ENCODE results near the gene SIL1.

SIL1 gene

GRCh38 chr5:139149477-139150199 is 48.5 kb downstream of the SIL1 start:
- ChIA-PET CTCF (interaction anchor here (0.7 kb wide), 1 partner anchor 324 kb away, joined by 3 read pairs; no protein-coding TSS in a partner anchor), POLR2A (interaction anchor here (3.0 kb wide), 1 partner anchor 49 kb away, joined by 6 read pairs; the partner anchor contains the start of gene SIL1)
- no peak for TF ChIP-seq CTBP1 (IDR thresholded peaks at IDR 0.05; ENCODE audit: borderline replicate concordance)
- TF ChIP-seq TARDBP (IDR thresholded peaks at IDR 0.05) = no peak
- TF ChIP-seq BHLHE40 (IDR thresholded peaks at IDR 0.05; ENCODE audit: borderline replicate concordance) = no peak
- TF ChIP-seq HDGF (IDR thresholded peaks at IDR 0.05; ENCODE audit: borderline replicate concordance) = no peak
- TF ChIP-seq FOXM1 (IDR thresholded peaks at IDR 0.05; ENCODE audit: borderline replicate concordance) = no peak
- no peak for TF ChIP-seq L3MBTL2 (conservative IDR thresholded peaks at IDR 0.05)
- no peak for TF ChIP-seq FOXK2 (IDR thresholded peaks at IDR 0.05)
- no peak for TF ChIP-seq FOXA1 (IDR thresholded peaks at IDR 0.05)
- TF ChIP-seq LEF1 (IDR thresholded peaks at IDR 0.05; ENCODE audit: borderline replicate concordance) = no peak
- no peak for DNase-seq (ENCODE audit: extremely low spot score)

DNA sequence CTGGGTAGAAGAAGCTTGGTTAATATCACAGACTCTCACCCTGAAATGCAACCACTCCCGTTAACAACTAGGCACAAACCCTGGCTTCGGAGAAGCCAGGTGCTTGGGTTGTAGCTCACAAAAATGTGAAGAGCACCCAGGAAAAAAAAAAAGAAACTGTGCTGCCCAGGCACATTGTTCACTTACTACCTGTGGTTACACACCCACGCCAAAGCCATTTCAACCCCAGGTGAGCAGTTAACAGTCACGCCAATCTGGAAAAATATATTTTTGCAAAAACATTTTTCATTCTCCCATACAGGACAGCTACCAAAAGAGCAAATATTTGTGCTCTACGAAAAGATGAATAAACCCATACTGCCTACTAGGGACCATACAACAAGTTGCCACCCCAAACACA is 49.2 kb downstream of the SIL1 start:
- no peak for DNase-seq (ENCODE audit: extremely low spot score)
- ChIA-PET CTCF (no interaction called here), POLR2A (interaction anchor here (3.0 kb wide), 1 partner anchor 49 kb away, joined by 6 read pairs; the partner anchor contains the start of gene SIL1)
- TF ChIP-seq TARDBP (IDR thresholded peaks at IDR 0.05) (no peak), CTBP1 (IDR thresholded peaks at IDR 0.05; ENCODE audit: borderline replicate concordance) (no peak), LEF1 (IDR thresholded peaks at IDR 0.05; ENCODE audit: borderline replicate concordance) (no peak), NFRKB (IDR thresholded peaks at IDR 0.05) (no peak), ZNF384 (IDR thresholded peaks at IDR 0.05) (no peak), FOXA1 (IDR thresholded peaks at IDR 0.05) (no peak), L3MBTL2 (conservative IDR thresholded peaks at IDR 0.05) (no peak), SP1 (IDR thresholded peaks at IDR 0.05) (no peak), SUZ12 (IDR thresholded peaks at IDR 0.05) (no peak), FOXK2 (IDR thresholded peaks at IDR 0.05) (no peak), FOXM1 (IDR thresholded peaks at IDR 0.05; ENCODE audit: borderline replicate concordance) (no peak)

- POLR2A ChIA-PET = interaction anchor here (3.0 kb wide), 1 partner anchor 50 kb away, joined by 6 read pairs; the partner anchor contains the start of gene SIL1
- no peak for TF ChIP-seq L3MBTL2 (conservative IDR thresholded peaks at IDR 0.05)
- TF ChIP-seq TARDBP (IDR thresholded peaks at IDR 0.05) = no peak
- no peak for TF ChIP-seq LEF1 (IDR thresholded peaks at IDR 0.05; ENCODE audit: borderline replicate concordance)
- TF ChIP-seq BHLHE40 (IDR thresholded peaks at IDR 0.05; ENCODE audit: borderline replicate concordance) = no peak
- TF ChIP-seq CTBP1 (IDR thresholded peaks at IDR 0.05; ENCODE audit: borderline replicate concordance) = no peak
- no peak for TF ChIP-seq SUZ12 (IDR thresholded peaks at IDR 0.05)
- no peak for TF ChIP-seq ZNF384 (IDR thresholded peaks at IDR 0.05)
- no peak for TF ChIP-seq FOXA1 (IDR thresholded peaks at IDR 0.05)
- TF ChIP-seq, protein P1, sequence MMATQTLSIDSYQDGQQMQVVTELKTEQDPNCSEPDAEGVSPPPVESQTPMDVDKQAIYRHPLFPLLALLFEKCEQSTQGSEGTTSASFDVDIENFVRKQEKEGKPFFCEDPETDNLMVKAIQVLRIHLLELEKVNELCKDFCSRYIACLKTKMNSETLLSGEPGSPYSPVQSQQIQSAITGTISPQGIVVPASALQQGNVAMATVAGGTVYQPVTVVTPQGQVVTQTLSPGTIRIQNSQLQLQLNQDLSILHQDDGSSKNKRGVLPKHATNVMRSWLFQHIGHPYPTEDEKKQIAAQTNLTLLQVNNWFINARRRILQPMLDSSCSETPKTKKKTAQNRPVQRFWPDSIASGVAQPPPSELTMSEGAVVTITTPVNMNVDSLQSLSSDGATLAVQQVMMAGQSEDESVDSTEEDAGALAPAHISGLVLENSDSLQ (IDR thresholded peaks at IDR 0.05) = no peak
- no peak for TF ChIP-seq NFRKB (IDR thresholded peaks at IDR 0.05)
- TF ChIP-seq FOXM1 (IDR thresholded peaks at IDR 0.05; ENCODE audit: borderline replicate concordance) = no peak
- no peak for TF ChIP-seq ARNT (IDR thresholded peaks at IDR 0.05)
- no peak for TF ChIP-seq ELF4 (IDR thresholded peaks at IDR 0.05)
- CTCF ChIA-PET = no interaction called here
- no peak for DNase-seq (ENCODE audit: extremely low spot score)
Observed at GRCh38 chr5:139148306-139148705, 49.9 kb downstream of the SIL1 start.

- TF ChIP-seq ARNT (IDR thresholded peaks at IDR 0.05) (no peak), NFRKB (IDR thresholded peaks at IDR 0.05) (no peak)
- TF ChIP-seq, protein P1 (IDR thresholded peaks at IDR 0.05) = no peak
- no peak for DNase-seq (ENCODE audit: extremely low spot score)
- POLR2A ChIA-PET = interaction anchor here (0.9 to 3.0 kb wide), 2 partner anchors 51 to 55 kb away, joined by 3 to 6 read pairs; partner anchors contain the start of gene SIL1
- CTCF ChIA-PET = no interaction called here
Observed at GRCh38 chr5:139147483-139148087, 50.6 kb downstream of the SIL1 start.

DNA sequence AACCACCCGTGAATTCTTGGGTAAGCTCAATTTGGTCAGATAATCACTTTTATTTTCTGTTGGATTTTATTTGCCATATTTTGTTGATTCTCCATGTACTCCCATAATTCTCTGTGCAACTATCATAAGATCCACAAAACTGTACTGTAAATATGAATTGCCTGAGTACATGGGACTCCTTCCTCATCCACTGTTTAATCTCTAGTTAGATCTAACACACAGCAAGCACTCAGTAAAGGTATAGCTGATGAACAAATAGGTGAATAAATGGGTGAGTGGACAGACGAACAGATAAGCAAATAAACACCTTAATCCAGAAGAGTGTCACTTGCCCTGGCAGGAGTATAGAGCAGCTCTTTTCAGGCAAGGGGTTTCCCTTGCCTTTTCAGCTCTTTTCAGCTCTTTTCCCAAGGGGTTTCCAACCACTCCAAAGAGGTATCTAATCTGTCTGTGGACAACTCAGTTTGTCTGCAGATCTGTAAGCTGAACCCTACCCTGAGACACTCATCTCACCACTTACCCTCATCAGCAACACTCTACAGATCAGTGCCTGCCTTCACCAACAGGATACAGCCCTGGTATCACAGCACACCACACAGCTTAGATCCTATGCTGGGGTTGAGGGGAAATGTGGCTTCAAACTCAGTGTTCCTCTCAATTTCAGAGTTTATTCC is 51.2 kb downstream of the SIL1 start:
- CTCF ChIA-PET = interaction anchor here (0.6 kb wide), 1 partner anchor 431 kb away, joined by 3 read pairs; no protein-coding TSS in a partner anchor
- TF ChIP-seq NFRKB (IDR thresholded peaks at IDR 0.05) (no peak), SP1 (IDR thresholded peaks at IDR 0.05) (no peak), FOXA1 (IDR thresholded peaks at IDR 0.05) (no peak)
- DNase-seq (ENCODE audit: extremely low spot score) = no peak
- POLR2A ChIA-PET = interaction anchor here (0.9 to 3.0 kb wide), 2 partner anchors 51 to 56 kb away, joined by 3 to 6 read pairs; partner anchors contain the start of gene SIL1

GRCh38 chr5:139141446-139142204 is 56.5 kb downstream of the SIL1 start:
- ChIA-PET POLR2A (no interaction called here), CTCF (interaction anchor here (0.9 kb wide), 1 partner anchor 10 kb away, joined by 3 read pairs; no protein-coding TSS in a partner anchor)
- DNase-seq (ENCODE audit: extremely low spot score) = no peak
- TF ChIP-seq NFRKB (IDR thresholded peaks at IDR 0.05) (no peak), L3MBTL2 (conservative IDR thresholded peaks at IDR 0.05) (no peak), ARNT (IDR thresholded peaks at IDR 0.05) (no peak), FOXA1 (IDR thresholded peaks at IDR 0.05) (no peak), ZNF384 (IDR thresholded peaks at IDR 0.05) (no peak), BHLHE40 (IDR thresholded peaks at IDR 0.05; ENCODE audit: borderline replicate concordance) (no peak), LEF1 (IDR thresholded peaks at IDR 0.05; ENCODE audit: borderline replicate concordance) (no peak), FOXM1 (IDR thresholded peaks at IDR 0.05; ENCODE audit: borderline replicate concordance) (no peak), FOXK2 (IDR thresholded peaks at IDR 0.05) (no peak), SUZ12 (IDR thresholded peaks at IDR 0.05) (no peak), ELF4 (IDR thresholded peaks at IDR 0.05) (no peak), HDGF (IDR thresholded peaks at IDR 0.05; ENCODE audit: borderline replicate concordance) (no peak), CTBP1 (IDR thresholded peaks at IDR 0.05; ENCODE audit: borderline replicate concordance) (no peak), TARDBP (IDR thresholded peaks at IDR 0.05) (no peak), SP1 (IDR thresholded peaks at IDR 0.05) (no peak)
- TF ChIP-seq, protein P1 (IDR thresholded peaks at IDR 0.05) = no peak

Data from HEK293T (cell line).